Measurements from ENCODE around the gene ANO10. TPM values are rescaled to one million over a fixed set of nuclear protein-coding genes. Genes with fewer than 3 reads are reported as not detected.

The ANO10 gene
- total RNA-seq, 4 donors from 2014 or later = 26.7 to 33.9 (median 28.7) TPM

- Histone ChIP-seq H3K36me3 (no peaks in the 10 kb centered on the region), H3K4me3 (replicated peaks in 1 of 3) (no peak overlapping the region), H3K27me3 (no peaks in the 10 kb centered on the region), H3K9me3 (no peaks in the 10 kb centered on the region), H3K27ac (no peak overlapping the region), H3K4me1 (peaks cover 0 to 21% of the 10 kb centered on the region in 2 donors)
- TF ChIP-seq CTCF (IDR thresholded peaks at IDR 0.05) (no peak), POLR2A (IDR thresholded peaks at IDR 0.05) (no peak)
- intact Hi-C loops (cut with DNase I) = no loop called here
- DNase-seq = no peak
- 83 to 89% methylated on average over 6 of the region's 6 CpGs for WGBS, 2 donors
Observed at GRCh38 chr3:43399034-43399433, 222.8 kb downstream of the ANO10 start.

GRCh38 chr3:43394041-43394554 lies 227.7 kb downstream of the ANO10 start:
- no peak for TF ChIP-seq CTCF (IDR thresholded peaks at IDR 0.05)
- TF ChIP-seq POLR2A (IDR thresholded peaks at IDR 0.05) = no peak
- Histone ChIP-seq H3K27me3 (no peaks in the 10 kb centered on the region), H3K36me3 (no peaks in the 10 kb centered on the region), H3K9me3 (no peaks in the 10 kb centered on the region), H3K4me3 (replicated peaks in 1 of 3) (no peak overlapping the region), H3K27ac (peak overlapping the region in 2 of 3 donors; percentile 19 to 25), H3K4me1 (peaks cover 9 to 35% of the 10 kb centered on the region in 2 donors)
- WGBS, 2 donors = 41 to 45% methylated on average over 2 of the region's 2 CpGs
- DNase-seq = peak; percentile 57 to 58
- intact Hi-C loops (cut with DNase I) = no loop called here

- Histone ChIP-seq H3K4me3 (replicated peaks in 1 of 3) (no peak overlapping the region), H3K27me3 (no peaks in the 10 kb centered on the region), H3K4me1 (peaks cover 20 to 45% of the 10 kb centered on the region in 2 donors), H3K36me3 (no peaks in the 10 kb centered on the region), H3K27ac (peak overlapping the region in 2 of 3 donors; percentile 19 to 89), H3K9me3 (no peaks in the 10 kb centered on the region)
- 25 to 30% methylated on average over 1 of the region's 1 CpG for WGBS, 2 donors
- no peak for DNase-seq
- TF ChIP-seq CTCF (IDR thresholded peaks at IDR 0.05) = no peak
- TF ChIP-seq POLR2A (IDR thresholded peaks at IDR 0.05) = no peak
- intact Hi-C loops (cut with DNase I) = no loop called here
Observed at GRCh38 chr3:43391621-43392020, 230.2 kb downstream of the ANO10 start.

GRCh38 chr3:43390255-43390588 lies 231.6 kb downstream of the ANO10 start:
- intact Hi-C loops (cut with DNase I) = no loop called here
- H3K36me3 ChIP-seq = no peaks in the 10 kb centered on the region
- 94% methylated on average over 1 of the region's 1 CpG; no CpG with 5 or more reads in 1 of the 2 donors for WGBS, 2 donors
- no peaks in the 10 kb centered on the region for H3K27me3 ChIP-seq
- peak overlapping the region; percentile 80 to 89 (median 83) for H3K27ac ChIP-seq
- H3K4me3 ChIP-seq (replicated peaks in 1 of 3) = no peak overlapping the region
- peaks cover 20 to 45% of the 10 kb centered on the region in 2 donors for H3K4me1 ChIP-seq
- no peaks in the 10 kb centered on the region for H3K9me3 ChIP-seq
- DNase-seq = peak in 1 of 2 donors; percentile 19
- no peak for TF ChIP-seq CTCF (IDR thresholded peaks at IDR 0.05)
- no peak for TF ChIP-seq POLR2A (IDR thresholded peaks at IDR 0.05)

- WGBS, 2 donors = 23 to 32% methylated on average over 10 of the region's 10 CpGs
- intact Hi-C loops (cut with DNase I) = no loop called here
Observed at GRCh38 chr3:43389388-43390254, 232.2 kb downstream of the ANO10 start.

More at GRCh38 chr3:43389388-43390254, 232.2 kb downstream of the ANO10 start:
- peak; percentile 52 to 59 for DNase-seq
- H3K36me3 ChIP-seq = no peaks in the 10 kb centered on the region
- H3K27me3 ChIP-seq = no peaks in the 10 kb centered on the region
- H3K4me3 ChIP-seq (replicated peaks in 1 of 3) = no peak overlapping the region
- peaks cover 20 to 41% of the 10 kb centered on the region in 2 donors for H3K4me1 ChIP-seq
- TF ChIP-seq POLR2A (IDR thresholded peaks at IDR 0.05) = no peak
- H3K9me3 ChIP-seq = no peaks in the 10 kb centered on the region
- peak overlapping the region; percentile 80 to 89 (median 83) for H3K27ac ChIP-seq

Measured in thyroid gland (tissue), 4 donors.